K562 (cell line): ENCODE results near the gene EXOC4. TPM values are rescaled to one million over a fixed set of nuclear protein-coding genes. Genes with fewer than 3 reads are reported as not detected.

Experiments used
- ATAC-seq: fragments of 200-7000 bp; cut with Tn5 transposase; 3 replicates; pipeline ENCODE4 v1.9.1; 2020; ENCODE audit warnings: moderate library complexity
- BruUV-seq: library from RNA; stranded (reverse); fragments of 400-500 nt; replicated peaks from 2 replicates; lab custom pipeline; 2021; lab: Mats Ljungman, UMichigan
- CTCF ChIA-PET: fragments of 300-600 bp; formaldehyde crosslinking; extraction: SDS; loops from one replicate; lab custom pipeline; 2021; ENCODE audit warnings: low intra/inter-chr PET ratio; lab: Yijun Ruan, JAX
- POLR2A ChIA-PET: fragments of 300-600, 350-650 bp; sonication (Branson Sonifier 250); formaldehyde crosslinking; extraction: SDS; loops from one replicate; lab custom pipeline; 2021; ENCODE audit warnings: antibody characterized with exemption, inconsistent platforms; lab: Yijun Ruan, JAX
- DNase-seq, 4 experiments: peaks; one replicate each; pipeline versions ENCODE4 v3.0.0 to v3.0.0-alpha.2; 2011 to 2018; ENCODE audit warnings: low spot score in 3 of 4, mixed read lengths in 3 of 4; ENCODE audit errors: extremely low read depth in 1 of 4
- FAIRE-seq: peaks from 2 replicates; lab custom pipeline; 2011; peaks lifted over from hg19 to GRCh38; lab: Jason Lieb, UNC
- H2AFZ ChIP-seq: 2 replicates; pipeline ENCODE4 v1.6.0; 2011; ENCODE audit warnings: low read depth, low read length, control low read depth, inconsistent platforms
- H3K27ac ChIP-seq: fragments of 200-600 bp; 3 replicates; pipeline ENCODE4 v1.8.0; 2011; ENCODE audit warnings: low read depth, mild to moderate bottlenecking, control low read depth, inconsistent platforms, low read length, moderate library complexity, mixed read lengths; ENCODE audit errors: extremely low read depth
- H3K27me3 ChIP-seq, 2 experiments: fragments of 300-600 bp in 1 of 2; 2 replicates in 1 of 2; 3 replicates in 1 of 2; pipeline versions ENCODE4 v1.6.0 to v1.8.0; 2011; ENCODE audit warnings: inconsistent platforms in 2 of 2, low read length in 2 of 2, mild to moderate bottlenecking in 1 of 2, mixed read lengths in 1 of 2, moderate library complexity in 1 of 2; ENCODE audit not compliant: control insufficient read depth in 2 of 2, insufficient read depth in 2 of 2
- H3K36me3 ChIP-seq: fragments of 300-600 bp; 3 replicates; pipeline ENCODE4 v1.8.0; 2011; ENCODE audit warnings: mild to moderate bottlenecking, low read length, inconsistent platforms; ENCODE audit not compliant: control insufficient read depth, insufficient read depth
- H3K4me1 ChIP-seq, 2 experiments: fragments of 200-600 bp in 1 of 2; replicated peaks in 1 of 2; 2 replicates in 1 of 2; 3 replicates in 1 of 2; pipeline versions ENCODE4 v1.5.1 to v1.8.0; 2011; ENCODE audit warnings: inconsistent platforms in 2 of 2, low read length in 2 of 2, mild to moderate bottlenecking in 1 of 2, mixed read lengths in 1 of 2, moderate library complexity in 1 of 2; ENCODE audit not compliant: control insufficient read depth in 2 of 2, insufficient read depth in 2 of 2
- H3K4me2 ChIP-seq: 2 replicates; pipeline ENCODE4 v1.6.1; 2011; ENCODE audit warnings: low read length, control low read depth, inconsistent platforms, mixed read lengths; ENCODE audit not compliant: insufficient read depth
- H3K4me3 ChIP-seq: fragments of 200-600 bp; sonication (generic), shearing (Covaris generic); 2 replicates; pipeline ENCODE4 v1.5.1; 2016; ENCODE audit warnings: control low read depth, inconsistent platforms
- H3K79me2 ChIP-seq: fragments of 200-600 bp; 3 replicates; pipeline ENCODE4 v1.8.0; 2011; ENCODE audit warnings: low read length, inconsistent platforms; ENCODE audit not compliant: control insufficient read depth, insufficient read depth
- H3K9ac ChIP-seq, 2 experiments: 2 replicates each; pipeline versions ENCODE4 v1.6.0 to v1.6.1; 2011; ENCODE audit warnings: low read depth in 2 of 2, low read length in 2 of 2, control low read depth in 1 of 2, inconsistent platforms in 1 of 2, mild to moderate bottlenecking in 1 of 2, mixed read lengths in 1 of 2; ENCODE audit not compliant: insufficient read depth in 1 of 2
- H3K9me1 ChIP-seq: one replicate; pipeline ENCODE4 v1.6.0; 2011; ENCODE audit warnings: inconsistent platforms, mild to moderate bottlenecking, low read length, moderate library complexity; ENCODE audit not compliant: control insufficient read depth, insufficient read depth
- H3K9me3 ChIP-seq: replicated peaks from 2 replicates; pipeline ENCODE4 v1.5.1; 2011; ENCODE audit warnings: low read depth, low read length, inconsistent platforms; ENCODE audit not compliant: control insufficient read depth, insufficient read depth
- H4K20me1 ChIP-seq: replicated peaks from 2 replicates; pipeline ENCODE4 v1.6.1; 2011; ENCODE audit warnings: low read length, inconsistent platforms, mixed read lengths; ENCODE audit not compliant: control insufficient read depth, insufficient read depth
- CBX3 ChIP-seq, 2 experiments: IDR thresholded peaks; 1 replicate in 1 of 2; 2 replicates in 1 of 2; pipeline ENCODE4 v1.6.1; 2012; ENCODE audit warnings: inconsistent platforms in 2 of 2, low read length in 2 of 2, borderline replicate concordance in 1 of 2, control low read depth in 1 of 2
- CBX5 ChIP-seq: IDR thresholded peaks from 2 replicates; pipeline ENCODE4 v1.6.1; 2014; ENCODE audit warnings: low read depth, borderline replicate concordance
- CEBPZ ChIP-seq: fragments of 150-350 bp; IDR thresholded peaks from 2 replicates; pipeline ENCODE4 v1.6.1; 2014; ENCODE audit warnings: low read depth, mild to moderate bottlenecking, low read length, borderline replicate concordance
- MBD1 ChIP-seq: fragments of 250-450 bp; sonication (Bioruptor Pico); IDR thresholded peaks from 2 replicates; pipeline ENCODE4 v1.8.0; 2022; ENCODE audit warnings: inconsistent platforms
- TRIM28 ChIP-seq: fragments of 450-650 bp; IDR thresholded peaks from 2 replicates; pipeline ENCODE4 v1.6.1; 2017
- ZFP36 ChIP-seq: fragments of 150-350 bp; IDR thresholded peaks from 2 replicates; pipeline ENCODE4 v1.6.1; 2018; ENCODE audit warnings: low read length, low read depth; ENCODE audit not compliant: partially characterized antibody
- ZNF280B ChIP-seq: fragments of 250-450 bp; sonication (Bioruptor Pico); IDR thresholded peaks from 2 replicates; pipeline ENCODE4 v1.5.1; 2021; ENCODE audit warnings: mild to moderate bottlenecking
- ZNF639 ChIP-seq, 2 experiments: fragments of 200-800 bp in 1 of 2; sonication (Bioruptor generic) in 1 of 2; sonication (generic) in 1 of 2; formaldehyde crosslinking in 1 of 2; IDR thresholded peaks in 1 of 2; conservative IDR thresholded peaks in 1 of 2; 2 replicates each; pipeline versions ENCODE4 v1.5.0 to v1.6.1; 2016 to 2020; ENCODE audit warnings: missing compliant biosample characterization in 1 of 2, missing genetic modification characterization in 1 of 2, missing genetic modification reagents in 1 of 2
- ZNF740 ChIP-seq, 3 experiments: fragments of 200-800 bp in 1 of 3; sonication (Bioruptor generic) in 1 of 3; sonication (generic) in 1 of 3; formaldehyde crosslinking in 1 of 3; IDR thresholded peaks; 2 replicates each; pipeline versions ENCODE4 v1.6.1 to v1.8.0; 2016 to 2022; ENCODE audit warnings: mild to moderate bottlenecking in 2 of 3, missing compliant biosample characterization in 2 of 3, missing genetic modification characterization in 2 of 3, missing genetic modification reagents in 1 of 3
- ZSCAN29 ChIP-seq: fragments of 450-650 bp; IDR thresholded peaks from 2 replicates; pipeline ENCODE4 v1.6.1; 2017
- WGBS: fragments of 100-300 bp; shearing (Covaris generic); methylation state at CpG from one replicate; pipeline ENCODE4 v1.1.6; 2016; ENCODE audit warnings: low coverage, mixed read lengths; ENCODE audit not compliant: insufficient coverage; ENCODE audit errors: missing lambda C conversion rate; 5-methylcytosine and 5-hydroxymethylcytosine counted together
- in situ Hi-C: fragments of 300-500 bp; cut with MboI; formaldehyde crosslinking; loops from 4 replicates; pipeline ENCODE4 v1.15.0; 2018; ENCODE audit warnings: inconsistent platforms, mixed read lengths
- intact Hi-C: fragments of 100-400 bp; cut with micrococcal nuclease; formaldehyde crosslinking; loops from 2 replicates; pipeline ENCODE4 v1.14.2; 2022
- polyA plus RNA-seq, 8 experiments: library from polyadenylated mRNA; depleted of rRNA in 4 of 8; stranded (reverse) in 5 of 8; unstranded in 3 of 8; fragments of >200 nt; fragmentation: Nextera tagmentation in 2 of 8; fragmentation: Illumina TruSeq in 1 of 8; extraction: Ambion mirVana in 2 of 8; extraction: Trizol in 1 of 8; gene quantifications; 2 replicates each; pipeline versions ENCODE4 v1.2.1 to v1.2.3, GENCODE V29; 2011 to 2014; ENCODE audit warnings: inconsistent platforms in 1 of 8, missing spikeins in 1 of 8
- total RNA-seq, 7 experiments: library from RNA; depleted of rRNA in 6 of 7; stranded (reverse); fragments of >200 nt in 6 of 7; fragmentation: Illumina TruSeq in 2 of 7; extraction: Trizol in 2 of 7; gene quantifications; 2 replicates each; pipeline versions ENCODE4 v1.2.1 to v1.2.3, GENCODE V29; 2011 to 2021; ENCODE audit warnings: low replicate concordance in 1 of 7

The EXOC4 gene
- total and polyA plus RNA-seq, 9 of the 15 experiments (the other 6 are each of a cell fraction or from before 2014, with no cell fraction given), result 18.5 to 73.1 (median 46.6) TPM

GRCh38 chr7:134089446-134089845 lies 836.6 kb downstream of the EXOC4 start:
- H3K79me2 ChIP-seq, result no peaks in the 10 kb centered on the region
- no peak for DNase-seq
- no peaks in the 10 kb centered on the region for H4K20me1 ChIP-seq
- H3K9ac ChIP-seq, result no peak overlapping the region
- 40% methylated on average over 4 of the region's 4 CpGs for WGBS
- H3K36me3 ChIP-seq, result no peaks in the 10 kb centered on the region
- H3K9me3 ChIP-seq, result peaks cover 12% of the 10 kb centered on the region
- H3K4me1 ChIP-seq, result peaks cover 1 to 12% of the 10 kb centered on the region in 2 experiments; a peak in 3 of 5 replicates
- in situ Hi-C loops (no loop called here), intact Hi-C loops (no loop called here)
- no peaks in the 10 kb centered on the region for H3K27me3 ChIP-seq
- ATAC-seq, result no peak
- CTCF ChIA-PET, result no interaction called here
- no peak overlapping the region for H3K4me3 ChIP-seq
- FAIRE-seq, result no peak
- no peaks in the 10 kb centered on the region for H3K9me1 ChIP-seq
- H3K27ac ChIP-seq, result no peak overlapping the region
- H3K4me2 ChIP-seq, result no peak overlapping the region
- no peak overlapping the region for H2AFZ ChIP-seq
- POLR2A ChIA-PET, result interaction anchor here (0.6 kb wide), 1 partner anchor 24 kb away, joined by 3 read pairs; no protein-coding TSS in a partner anchor
- no TSS peak for BruUV-seq
- TF ChIP-seq CBX5, result peak; percentile 89; the same call in 1 of the 2 replicates
- no peak for TF ChIP-seq ZNF639 (CRISPR knock-in tag; conservative IDR thresholded peaks at IDR 0.05 in 1 of 2, IDR thresholded peaks at IDR 0.05 in 1 of 2)
- peak; percentile 74 for TF ChIP-seq TRIM28
- peak in 1 of 2 experiments; percentile 75; a peak in 2 of 3 replicates for TF ChIP-seq CBX3 (IDR thresholded peaks at IDR 0.05; ENCODE audit: borderline replicate concordance in 1 of 2, low read length in 2 of 2)
- no peak for TF ChIP-seq ZSCAN29
- peak; percentile 99 for TF ChIP-seq MBD1 (CRISPR knock-in tag)
- TF ChIP-seq ZNF280B, result 0 out of 2 replicates have a peak, but pooled peaks have one; percentile 51
- peak; percentile 58; the same call in 1 of the 2 replicates for TF ChIP-seq CEBPZ
- peak; percentile 91 for TF ChIP-seq ZFP36
- no peak for TF ChIP-seq ZNF740 (CRISPR knock-in tag; IDR thresholded peaks at IDR 0.05)
- no peak for TF ChIP-seq ZNF740 (tag; IDR thresholded peaks at IDR 0.05)
